CD14-positive monocyte (primary cell): Measurements from ENCODE around the gene TNFAIP1. TPM values are rescaled to one million over a fixed set of nuclear protein-coding genes. Genes with fewer than 3 reads are reported as not detected.
"Not testable (repeated sequence)": the region's sequence is repeated elsewhere in the genome, so short reads cannot be mapped to it uniquely, and the experiment has no call there.

Experiments used
- DNase-seq, 3 donors: peaks; one replicate each; pipeline ENCODE4 v3.0.0-alpha.2; 2011 to 2022
- H2AFZ ChIP-seq: 2 replicates; pipeline ENCODE4 v1.6.0; 2012; ENCODE audit warnings: mild to moderate bottlenecking, low read depth, low read length, inconsistent platforms; ENCODE audit not compliant: insufficient read depth, poor library complexity, severe bottlenecking
- H3K27ac ChIP-seq, 2 donors: 1 replicate in 1 of 2; 2 replicates in 1 of 2; pipeline ENCODE4 v1.5.1; 2012 to 2013; ENCODE audit warnings: low read length in 2 of 2, control low read depth in 1 of 2, inconsistent platforms in 1 of 2, low read depth in 1 of 2, mild to moderate bottlenecking in 1 of 2
- H3K27me3 ChIP-seq, 2 donors: one replicate each; pipeline versions ENCODE4 v1.6.0 to v1.6.1; 2011 to 2013; ENCODE audit warnings: low read length in 2 of 2; ENCODE audit not compliant: control insufficient read depth in 2 of 2, insufficient read depth in 2 of 2
- H3K36me3 ChIP-seq, 2 donors: replicated peaks in 1 of 2; 1 replicate in 1 of 2; 2 replicates in 1 of 2; pipeline versions ENCODE4 v1.5.1 to v1.6.1; 2012 to 2013; ENCODE audit warnings: low read length in 2 of 2, control low read depth in 1 of 2, inconsistent platforms in 1 of 2, mild to moderate bottlenecking in 1 of 2; ENCODE audit not compliant: insufficient read depth in 2 of 2, control insufficient read depth in 1 of 2
- H3K4me1 ChIP-seq, 2 donors: 1 replicate in 1 of 2; 2 replicates in 1 of 2; pipeline versions ENCODE4 v1.5.1 to v1.6.1; 2012 to 2013; ENCODE audit warnings: low read length in 2 of 2, control low read depth in 1 of 2, inconsistent platforms in 1 of 2, mild to moderate bottlenecking in 1 of 2, moderate library complexity in 1 of 2; ENCODE audit not compliant: insufficient read depth in 2 of 2, control insufficient read depth in 1 of 2
- H3K4me2 ChIP-seq: replicated peaks from 2 replicates; pipeline ENCODE3; 2012; ENCODE audit warnings: low read length, moderate library complexity, mild to moderate bottlenecking; ENCODE audit not compliant: poor library complexity, severe bottlenecking; ENCODE audit errors: extremely low read depth
- H3K4me3 ChIP-seq, 3 experiments: fragments of 200-600 bp in 1 of 3; sonication (generic) in 1 of 3; replicated peaks in 1 of 3; 1 replicate in 2 of 3; 2 replicates in 1 of 3; pipeline ENCODE4 v1.5.1; 2011 to 2013; ENCODE audit warnings: low read length in 3 of 3, mild to moderate bottlenecking in 3 of 3, control low read depth in 2 of 3, low read depth in 2 of 3, inconsistent platforms in 1 of 3, moderate library complexity in 1 of 3
- H3K79me2 ChIP-seq: 2 replicates; pipeline ENCODE4 v1.6.0; 2012; ENCODE audit warnings: mild to moderate bottlenecking, control low read depth, inconsistent platforms, low read length, moderate library complexity; ENCODE audit not compliant: insufficient read depth
- H3K9ac ChIP-seq: 2 replicates; pipeline ENCODE4 v1.6.0; 2017; ENCODE audit warnings: low read length, mild to moderate bottlenecking; ENCODE audit not compliant: insufficient read depth, poor library complexity, severe bottlenecking
- H3K9me3 ChIP-seq, 2 donors: replicated peaks in 1 of 2; 1 replicate in 1 of 2; 2 replicates in 1 of 2; pipeline versions ENCODE4 v1.5.1 to v1.6.1; 2012 to 2013; ENCODE audit warnings: low read length in 2 of 2, control low read depth in 1 of 2; ENCODE audit not compliant: control insufficient read depth in 1 of 2, insufficient read depth in 1 of 2
- H4K20me1 ChIP-seq: 2 replicates; pipeline ENCODE4 v1.6.0; 2012; ENCODE audit warnings: mild to moderate bottlenecking, low read length, control low read depth, moderate library complexity; ENCODE audit not compliant: insufficient read depth
- H3K27ac Mint-ChIP-seq, 7 donors: one replicate each; pipeline ENCODE4 v1.8.0; 2020; ENCODE audit warnings: mild to moderate bottlenecking in 7 of 7, mixed read lengths in 7 of 7, moderate library complexity in 6 of 7, inconsistent platforms in 2 of 7
- H3K27me3 Mint-ChIP-seq, 3 donors: one replicate each; pipeline ENCODE4 v1.8.0; 2021 to 2022; ENCODE audit warnings: low read depth in 3 of 3, mild to moderate bottlenecking in 3 of 3, mixed read lengths in 3 of 3, moderate library complexity in 3 of 3, inconsistent platforms in 1 of 3
- H3K36me3 Mint-ChIP-seq, 2 donors: one replicate each; pipeline ENCODE4 v1.8.0; 2020; ENCODE audit warnings: mixed read lengths in 2 of 2, inconsistent platforms in 1 of 2, mild to moderate bottlenecking in 1 of 2
- H3K4me1 Mint-ChIP-seq: one replicate; pipeline ENCODE4 v1.8.0; 2020; ENCODE audit warnings: mild to moderate bottlenecking, mixed read lengths
- H3K4me3 Mint-ChIP-seq, 2 donors: one replicate each; pipeline ENCODE4 v1.8.0; 2020; ENCODE audit warnings: mild to moderate bottlenecking in 2 of 2, mixed read lengths in 2 of 2, moderate library complexity in 1 of 2
- H3K9me3 Mint-ChIP-seq, 7 donors: one replicate each; pipeline ENCODE4 v1.8.0; 2020 to 2022; ENCODE audit warnings: mixed read lengths in 7 of 7, mild to moderate bottlenecking in 6 of 7, moderate library complexity in 6 of 7, inconsistent platforms in 2 of 7
- CTCF ChIP-seq: fragments of 200-600 bp; IDR thresholded peaks from one replicate; pipeline ENCODE4 v1.8.0; 2022; ENCODE audit warnings: antibody characterized with exemption, mild to moderate bottlenecking
- WGBS: methylation state at CpG from one replicate; pipeline ENCODE4 v1.1.5; 2013; ENCODE audit warnings: missing lambda C conversion rate; ENCODE audit not compliant: insufficient coverage; 5-methylcytosine and 5-hydroxymethylcytosine counted together
- intact Hi-C, 2 donors: fragments of 100-400 bp; cut with micrococcal nuclease; formaldehyde crosslinking; loops; one replicate each; pipeline versions ENCODE4 v1.15.0 to v1.15.1; 2023
- polyA plus RNA-seq, 3 donors: library from polyadenylated mRNA; depleted of rRNA in 1 of 3; unstranded in 2 of 3; stranded (reverse) in 1 of 3; fragments of 300-500 nt in 2 of 3; fragments of >200 nt in 1 of 3; fragmentation: Illumina TruSeq in 2 of 3; gene quantifications; 1 replicate in 2 of 3; 2 replicates in 1 of 3; pipeline ENCODE4 v1.2.3, GENCODE V29; 2012 to 2021

TNFAIP1 gene
- polyA plus RNA-seq, 3 donors, result 7.2 to 9.5 (median 9.4) TPM

- H3K27me3 Mint-ChIP-seq, result peaks cover 2 to 27% (median 11%) of the 10 kb centered on the region in 3 donors
These were observed 44.9 kb upstream of the TNFAIP1 start for GRCh38 chr17:28290703-28291102.

GRCh38 chr17:28291780-28292330 is 43.7 kb upstream of the TNFAIP1 start:
- peaks cover 2% of the 10 kb centered on the region for H3K4me1 Mint-ChIP-seq
- H3K9me3 Mint-ChIP-seq, result no peaks in the 10 kb centered on the region
- Histone ChIP-seq H2AFZ (no peak overlapping the region), H3K4me3 (no peak overlapping the region), H3K36me3 (no peaks in the 10 kb centered on the region), H3K4me2 (no peak overlapping the region), H3K9ac (no peak overlapping the region), H3K27me3 (peaks cover 0 to 8% of the 10 kb centered on the region in 2 donors), H3K79me2 (no peaks in the 10 kb centered on the region), H4K20me1 (no peaks in the 10 kb centered on the region), H3K9me3 (no peaks in the 10 kb centered on the region), H3K4me1 (peaks cover 5 to 8% of the 10 kb centered on the region in 2 donors), H3K27ac (no peak overlapping the region)
- no peak for DNase-seq
- peaks cover 2 to 27% (median 7%) of the 10 kb centered on the region in 3 donors for H3K27me3 Mint-ChIP-seq
- H3K4me3 Mint-ChIP-seq, result no peak overlapping the region
- intact Hi-C loops, result no loop called here
- no peaks in the 10 kb centered on the region for H3K36me3 Mint-ChIP-seq
- H3K27ac Mint-ChIP-seq, result no peak overlapping the region
- TF ChIP-seq CTCF, result no peak
- WGBS, result no CpG with 5 or more reads among the region's 1 CpG

More at GRCh38 chr17:28290703-28291102, 44.9 kb upstream of the TNFAIP1 start:
- no peaks in the 10 kb centered on the region for H3K9me3 ChIP-seq
- no peak overlapping the region for H3K4me3 Mint-ChIP-seq
- H3K27ac Mint-ChIP-seq, result no peak overlapping the region
- H3K36me3 Mint-ChIP-seq, result no peaks in the 10 kb centered on the region
- H3K9me3 Mint-ChIP-seq, result peaks cover 0 to 1% (median 0%) of the 10 kb centered on the region in 7 donors
- no peaks in the 10 kb centered on the region for H3K79me2 ChIP-seq
- H2AFZ ChIP-seq, result no peak overlapping the region
- H3K4me1 ChIP-seq, result peaks cover 5 to 8% of the 10 kb centered on the region in 2 donors
- H3K4me2 ChIP-seq, result no peak overlapping the region
- H3K4me3 ChIP-seq, result no peak overlapping the region
- intact Hi-C loops, result no loop called here
- no peaks in the 10 kb centered on the region for H4K20me1 ChIP-seq
- WGBS, result 100% methylated on average over 1 of the region's 2 CpGs
- no peaks in the 10 kb centered on the region for H3K36me3 ChIP-seq
- H3K4me1 Mint-ChIP-seq, result peaks cover 2% of the 10 kb centered on the region
- H3K9ac ChIP-seq, result no peak overlapping the region
- H3K27ac ChIP-seq, result no peak overlapping the region
- peaks cover 0 to 8% of the 10 kb centered on the region in 2 donors for H3K27me3 ChIP-seq
- no peak for TF ChIP-seq CTCF
- no peak for DNase-seq

- H3K4me1 ChIP-seq, H3K36me3 ChIP-seq, H4K20me1 ChIP-seq, H3K9me3 ChIP-seq, DNase-seq, H3K36me3 Mint-ChIP-seq, H3K27me3 ChIP-seq, H3K4me2 ChIP-seq, H3K27ac ChIP-seq, H3K79me2 ChIP-seq, H3K4me1 Mint-ChIP-seq, intact Hi-C loops, H2AFZ ChIP-seq, H3K9ac ChIP-seq, H3K4me3 ChIP-seq, H3K9me3 Mint-ChIP-seq: not testable (repeated sequence)
- Mint-ChIP-seq H3K4me3 (peak overlapping the region in 1 of 2 donors; percentile 15), H3K27me3 (peaks cover 1 to 26% (median 7%) of the 10 kb centered on the region in 3 donors), H3K27ac (peak overlapping the region in 1 of 7 donors; percentile 30)
- WGBS, result 100% methylated on average over 1 of the region's 12 CpGs
These were observed 42.7 kb upstream of the TNFAIP1 start for GRCh38 chr17:28292878-28293277.
